ENCODE measurements around the gene ST6GALNAC2.
"Not testable (repeated sequence)": the region's sequence is repeated elsewhere in the genome, so short reads cannot be mapped to it uniquely, and the experiment has no call there.

ST6GALNAC2 gene

GRCh38 chr17:76566613-76566943, 19.1 kb downstream of the ST6GALNAC2 start:
- H3K27ac ChIP-seq, result no peak overlapping the region
- no peak for TF ChIP-seq CTCF (conservative IDR thresholded peaks at IDR 0.05)

- no peak overlapping the region for H3K27ac ChIP-seq
- TF ChIP-seq CTCF (conservative IDR thresholded peaks at IDR 0.05), result no peak
Observed at GRCh38 chr17:76565728-76566612, 19.7 kb downstream of the ST6GALNAC2 start.

GRCh38 chr17:76564991-76565727, 20.5 kb downstream of the ST6GALNAC2 start:
- H3K27ac ChIP-seq, result not testable (repeated sequence)

GRCh38 chr17:76563359-76563758, 22.3 kb downstream of the ST6GALNAC2 start:
- not testable (repeated sequence) for H3K27ac ChIP-seq

- no peak for TF ChIP-seq CTCF (conservative IDR thresholded peaks at IDR 0.05)
- H3K27ac ChIP-seq, result 0 out of 2 replicates have a peak overlapping the region, but pooled peaks have one; percentile 94
Observed at GRCh38 chr17:76562734-76563148, 22.9 kb downstream of the ST6GALNAC2 start.

- no peak for TF ChIP-seq CTCF (conservative IDR thresholded peaks at IDR 0.05)
- peak overlapping the region; percentile 94 for H3K27ac ChIP-seq
Observed at GRCh38 chr17:76561799-76562268, 23.8 kb downstream of the ST6GALNAC2 start.

- TF ChIP-seq CTCF (conservative IDR thresholded peaks at IDR 0.05), result no peak
- peak overlapping the region; percentile 94 for H3K27ac ChIP-seq
Observed at GRCh38 chr17:76561332-76561731, 24.3 kb downstream of the ST6GALNAC2 start.

GRCh38 chr17:76560877-76561221, 24.8 kb downstream of the ST6GALNAC2 start:
- TF ChIP-seq CTCF (conservative IDR thresholded peaks at IDR 0.05), result no peak
- H3K27ac ChIP-seq, result peak overlapping the region; percentile 94

All from VCaP (cell line).